Stimulated activated naive CD4-positive, alpha-beta T cell treated with Interleukin-2 at 50 U/mL for 16 hours (primary cell): ENCODE data around the gene C3orf20.
"Not testable (repeated sequence)": the region's sequence is repeated elsewhere in the genome, so short reads cannot be mapped to it uniquely, and the experiment has no call there.

Experiments used
- DNase-seq: peaks from one replicate; lab custom pipeline; 2025; lab: John Stamatoyannopoulos, UW

The C3orf20 gene

GRCh38 chr3:14650193-14650592 is 24.7 kb upstream of the C3orf20 start:
- DNase-seq: no peak

DNA sequence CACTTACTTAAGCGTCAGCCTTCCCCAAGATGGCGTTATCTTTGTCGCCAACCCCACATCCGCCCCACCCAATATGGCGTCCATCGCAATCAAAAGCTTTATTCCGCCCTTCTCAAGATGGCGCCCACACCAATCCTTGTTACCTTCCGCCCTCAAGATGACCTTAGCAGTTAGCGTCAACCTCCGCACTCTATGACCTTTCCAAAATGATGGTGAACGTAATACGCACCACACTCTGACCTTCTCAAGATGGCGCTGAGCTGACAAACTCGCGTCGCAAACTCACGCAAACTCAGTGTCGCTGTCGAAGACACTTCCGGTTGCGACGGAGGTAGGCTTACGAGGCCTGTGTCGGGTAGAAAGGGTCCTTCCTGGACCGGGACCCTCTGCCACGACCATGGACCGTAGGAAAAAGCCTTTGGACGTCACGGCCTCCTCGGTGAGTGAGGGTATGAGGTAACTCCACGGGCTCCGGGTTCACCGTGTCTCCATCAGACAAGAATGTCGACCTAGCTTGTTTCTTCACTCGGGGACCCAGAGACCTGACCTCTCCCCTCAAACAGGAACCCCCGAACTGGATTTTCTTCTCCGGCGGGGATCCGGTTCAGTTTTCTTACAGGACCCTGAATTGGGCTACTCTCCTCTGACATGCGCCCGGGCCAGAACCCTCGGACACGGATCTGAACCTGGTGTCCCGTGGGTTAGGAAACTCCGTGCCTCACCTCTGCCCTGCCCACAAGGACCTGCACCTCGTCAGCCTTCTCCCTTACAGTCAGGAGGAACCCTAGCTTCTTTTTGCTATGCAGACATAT is 23.3 kb upstream of the C3orf20 start, which contains the start of gene CCDC174:
TSS of gene CCDC174 (plus strand) at position 323 of the 812 bp plus-strand sequence. CDS start at position 398, 75 bp downstream.
- peak; percentile 95 for DNase-seq

- DNase-seq: not testable (repeated sequence)
Measured at GRCh38 chr3:14652360-14652907, 22.5 kb upstream of the C3orf20 start.

GRCh38 chr3:14657579-14657978 is 17.4 kb upstream of the C3orf20 start:
- no peak for DNase-seq

DNA sequence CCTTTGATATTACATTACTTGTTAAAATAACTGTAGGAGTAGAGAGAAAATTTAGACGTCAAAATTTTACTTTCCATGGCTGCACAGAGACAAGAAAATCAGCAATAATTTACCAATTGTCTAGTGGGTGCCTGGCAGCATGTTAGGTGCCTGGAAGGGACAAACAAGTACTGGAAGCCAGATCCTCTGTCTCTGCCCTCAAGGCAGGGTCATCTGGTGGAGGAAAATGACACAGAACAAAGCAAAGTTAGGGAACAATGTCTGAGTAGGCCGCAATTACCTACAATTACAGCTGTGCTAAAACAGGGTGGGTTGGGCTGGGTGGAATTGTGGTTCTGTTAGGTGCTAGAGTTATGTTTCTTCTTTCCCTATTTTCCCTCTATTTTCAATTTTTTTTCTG is 16.0 kb upstream of the C3orf20 start:
- no peak for DNase-seq

DNA sequence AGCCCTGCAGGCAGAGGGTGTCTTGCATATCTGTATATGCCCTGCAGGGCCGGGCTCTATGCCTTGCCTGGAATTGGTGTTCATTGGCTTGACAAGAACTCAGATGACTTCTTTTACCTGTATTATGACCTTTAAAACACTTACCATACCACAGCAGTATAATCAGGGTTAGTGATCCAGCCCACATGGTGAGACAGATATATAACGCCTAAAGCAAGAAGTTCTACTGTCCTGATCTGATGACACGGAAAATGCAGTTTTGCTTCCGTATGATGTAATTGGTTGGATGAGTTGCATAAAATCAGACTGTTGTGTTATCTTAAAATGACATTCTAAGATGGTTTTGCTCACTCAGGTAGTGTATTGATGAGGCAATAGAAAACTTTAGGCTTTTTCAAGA is 14.0 kb upstream of the C3orf20 start:
- no peak for DNase-seq

DNA sequence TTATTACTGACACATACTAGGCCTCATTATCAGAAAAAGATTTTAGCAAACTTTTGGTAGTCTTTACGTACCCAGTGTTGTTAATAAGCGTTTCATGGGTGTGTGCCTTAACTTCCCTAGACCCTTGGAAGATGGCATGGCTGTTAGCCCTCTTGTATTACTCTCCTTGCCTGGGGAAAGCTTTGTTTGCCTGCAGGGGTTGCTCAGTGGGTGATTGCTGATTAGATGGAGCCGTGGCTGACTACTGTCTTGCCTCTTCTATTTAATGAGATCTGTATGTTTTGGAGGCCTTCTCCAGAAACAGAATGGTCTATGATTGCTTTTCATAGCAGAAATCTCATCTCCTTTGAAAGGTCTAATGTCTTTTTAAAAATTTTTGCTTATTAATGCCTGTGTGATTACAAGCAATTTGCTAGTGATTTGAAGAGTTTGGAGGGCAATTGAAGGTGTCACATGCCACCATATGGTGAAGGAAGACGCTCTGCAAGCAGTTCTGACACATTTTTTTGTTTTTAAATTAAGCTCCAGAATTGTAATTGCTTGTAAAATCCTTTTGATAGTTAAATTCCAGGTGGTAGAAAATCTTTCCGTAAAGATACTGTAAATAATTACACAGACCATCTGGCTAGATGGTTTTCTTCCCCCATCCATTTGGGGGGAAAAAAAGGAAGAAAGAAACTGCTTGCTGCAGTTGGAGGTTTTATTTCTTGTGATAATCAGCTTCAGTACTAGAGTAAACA is 11.4 kb upstream of the C3orf20 start:
- no peak for DNase-seq

DNA sequence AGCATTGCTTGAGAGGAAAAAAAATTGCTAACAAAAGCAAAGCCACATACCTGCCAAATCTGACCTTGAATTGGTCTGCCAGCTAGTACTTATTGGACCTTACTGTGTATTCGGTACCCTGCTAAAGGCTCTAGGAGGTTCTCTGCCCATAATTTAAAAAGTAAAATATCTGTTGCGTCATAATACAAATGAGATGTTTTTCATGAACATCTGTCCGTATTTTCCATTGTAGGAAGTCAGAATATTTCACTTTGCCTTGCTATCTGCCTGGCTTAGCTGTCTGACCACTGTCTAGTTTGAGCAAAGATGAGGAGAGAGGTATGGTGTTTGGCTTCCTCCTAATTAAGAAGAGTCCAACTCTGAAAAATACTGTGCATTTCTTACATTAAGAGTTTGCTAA is 10.8 kb upstream of the C3orf20 start:
- no peak for DNase-seq

DNA sequence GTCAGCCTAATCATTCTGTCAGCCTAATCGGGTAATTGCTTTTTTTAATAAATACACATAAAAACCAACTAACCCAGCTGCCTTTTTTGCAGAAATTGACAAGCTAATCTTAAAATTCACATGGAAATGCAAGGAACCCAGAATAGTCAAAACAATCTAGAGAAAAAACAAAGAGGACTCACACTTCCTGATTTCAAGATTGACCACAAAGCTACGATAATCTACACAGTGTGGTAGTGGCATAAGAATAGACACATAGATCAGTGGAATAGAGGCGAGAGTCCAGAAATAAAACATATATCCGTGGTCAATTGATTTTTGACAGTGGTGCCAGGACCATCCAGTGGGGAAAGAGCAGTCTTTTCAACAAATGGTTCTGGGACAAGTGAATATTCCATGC is 2.4 kb upstream of the C3orf20 start:
- DNase-seq: no peak

GRCh38 chr3:14676881-14677280 is 1.9 kb downstream of the C3orf20 start:
- DNase-seq: no peak

DNA sequence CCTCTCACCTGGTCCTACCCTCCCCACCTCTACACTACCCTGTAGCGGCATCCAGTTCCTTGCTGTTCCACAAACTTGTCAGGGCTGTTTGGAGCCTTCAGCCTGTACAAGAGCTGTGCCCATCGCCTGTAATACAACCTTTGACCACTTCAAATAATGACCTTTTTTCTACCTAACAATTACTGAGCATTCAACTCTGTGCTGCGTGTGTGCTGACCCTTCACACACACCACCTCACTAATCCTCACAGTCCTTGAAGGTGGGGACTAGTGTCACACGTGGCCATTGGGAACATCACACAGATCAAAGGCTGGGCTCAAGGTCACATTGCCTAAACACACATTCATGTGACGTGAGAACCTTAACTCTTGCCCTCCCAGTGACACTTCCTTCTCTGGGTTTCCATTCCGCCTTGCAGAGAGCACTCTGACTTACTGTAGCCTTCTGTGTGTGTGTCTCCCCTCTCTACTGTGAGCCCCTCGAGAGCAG is 3.1 kb downstream of the C3orf20 start:
- no peak for DNase-seq

DNA sequence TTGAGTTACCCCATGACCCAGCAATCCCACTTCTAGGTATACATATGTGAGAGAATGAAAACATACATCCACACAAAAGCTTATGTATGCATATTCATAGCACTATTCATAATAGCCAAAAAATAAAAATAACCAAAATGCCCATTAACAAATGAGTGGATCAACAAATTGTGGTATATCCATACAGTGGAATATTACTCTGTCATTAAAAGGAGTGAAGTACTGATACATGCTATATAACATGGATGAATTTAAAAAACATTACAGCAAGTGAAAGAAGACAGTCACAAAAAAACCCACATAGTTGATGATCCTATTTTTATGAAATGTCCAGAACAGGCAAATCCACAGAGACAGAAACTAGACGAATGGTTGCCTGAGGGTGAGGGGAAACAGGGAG is 5.2 kb downstream of the C3orf20 start:
- no peak for DNase-seq

DNA sequence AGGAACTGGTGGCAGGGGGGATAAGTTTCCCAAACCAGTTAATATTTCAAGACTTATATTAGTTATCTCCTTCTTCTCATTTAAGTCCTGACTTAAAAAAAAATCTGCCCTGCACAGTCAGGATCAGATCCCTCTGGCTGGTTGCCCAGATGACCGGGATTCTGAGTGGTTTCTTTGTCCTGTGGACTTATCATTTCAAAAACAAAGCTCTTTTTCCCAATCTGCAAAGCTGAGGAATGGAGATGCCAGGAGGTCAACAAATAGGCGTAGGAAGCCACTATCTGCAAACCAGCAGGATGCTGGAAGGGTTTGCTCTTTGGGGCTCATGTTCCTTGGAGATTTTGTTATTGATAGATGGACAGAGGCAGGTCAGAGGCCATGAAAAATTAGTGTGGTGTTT is 5.8 kb downstream of the C3orf20 start:
- no peak for DNase-seq

GRCh38 chr3:14684447-14684846 is 9.5 kb downstream of the C3orf20 start:
- DNase-seq: no peak

DNA sequence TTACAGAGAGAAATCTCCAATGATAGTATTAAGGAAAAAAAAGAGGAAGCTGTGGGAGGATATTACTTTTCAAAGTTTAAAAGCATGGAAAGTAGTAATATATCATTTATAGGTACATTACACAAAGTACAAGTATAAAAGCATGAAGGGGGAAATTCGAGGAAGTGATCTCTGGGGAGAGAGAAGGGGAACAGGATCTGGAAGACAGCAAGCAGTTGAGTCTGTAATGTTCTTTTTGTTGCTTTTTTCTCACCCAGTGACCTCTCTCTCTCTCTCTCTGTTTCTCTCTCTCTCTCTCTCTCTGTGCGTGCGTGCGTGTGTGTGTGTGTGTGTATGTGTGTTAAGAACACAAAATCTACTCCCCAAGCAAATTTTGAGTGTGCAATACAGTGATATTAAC is 10.2 kb downstream of the C3orf20 start:
- no peak for DNase-seq

GRCh38 chr3:14687360-14687759 is 12.4 kb downstream of the C3orf20 start:
- DNase-seq: no peak

- no peak for DNase-seq
Measured at GRCh38 chr3:14688525-14688924, 13.6 kb downstream of the C3orf20 start.

- DNase-seq: no peak
Measured at GRCh38 chr3:14689247-14689980, 14.5 kb downstream of the C3orf20 start.

DNA sequence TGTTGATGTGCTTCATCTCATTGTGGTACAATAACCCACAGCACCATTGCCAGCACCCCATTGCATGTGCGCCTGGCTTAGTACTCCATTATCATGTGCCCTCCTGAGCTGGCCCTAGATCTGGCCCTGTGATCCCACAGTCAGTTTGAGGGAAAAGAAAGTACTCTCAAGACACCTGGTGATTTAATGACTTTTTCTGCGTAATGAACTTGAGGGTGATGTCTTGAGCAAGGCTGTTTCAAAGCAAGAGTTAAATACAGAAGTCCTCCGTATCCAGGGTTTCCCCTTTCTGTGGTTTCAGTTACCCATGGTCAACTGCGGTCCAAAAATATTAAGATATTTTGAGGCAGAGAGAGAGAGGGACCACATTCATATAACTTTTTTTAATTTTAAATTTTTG is 16.3 kb downstream of the C3orf20 start:
- no peak for DNase-seq

GRCh38 chr3:14691719-14692118 is 16.8 kb downstream of the C3orf20 start:
- no peak for DNase-seq

DNA sequence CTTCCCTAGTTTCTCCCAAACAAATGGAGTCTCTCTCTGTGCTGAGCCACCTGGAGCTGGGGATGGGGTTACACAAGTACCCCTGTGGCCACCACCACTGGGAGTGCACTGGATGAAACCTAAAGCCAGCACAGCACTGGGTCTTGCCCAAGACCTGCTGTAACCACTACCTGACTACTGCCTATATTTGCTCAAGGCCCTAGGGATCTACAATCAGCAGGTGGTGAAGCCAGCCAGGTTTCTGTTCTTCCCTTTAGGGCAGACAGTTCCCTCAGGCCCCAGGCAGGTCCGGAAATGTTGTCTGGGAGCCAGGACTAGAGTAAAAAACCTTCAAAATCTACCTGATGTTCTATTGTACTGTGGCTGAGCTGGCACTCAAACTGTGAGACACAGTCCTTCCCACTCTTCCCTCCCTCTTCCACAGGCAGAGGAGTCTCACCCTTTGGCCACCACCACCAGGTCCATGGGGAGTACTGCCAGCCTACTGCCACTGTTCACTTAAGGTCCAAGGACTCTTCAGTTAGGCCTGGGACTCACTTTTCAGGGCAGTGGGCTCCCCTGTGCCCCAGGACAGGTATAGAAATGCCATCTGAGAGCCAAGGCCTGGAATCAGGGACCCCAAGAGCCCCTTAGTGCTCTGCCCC is 23.8 kb downstream of the C3orf20 start:
- DNase-seq: no peak

DNA sequence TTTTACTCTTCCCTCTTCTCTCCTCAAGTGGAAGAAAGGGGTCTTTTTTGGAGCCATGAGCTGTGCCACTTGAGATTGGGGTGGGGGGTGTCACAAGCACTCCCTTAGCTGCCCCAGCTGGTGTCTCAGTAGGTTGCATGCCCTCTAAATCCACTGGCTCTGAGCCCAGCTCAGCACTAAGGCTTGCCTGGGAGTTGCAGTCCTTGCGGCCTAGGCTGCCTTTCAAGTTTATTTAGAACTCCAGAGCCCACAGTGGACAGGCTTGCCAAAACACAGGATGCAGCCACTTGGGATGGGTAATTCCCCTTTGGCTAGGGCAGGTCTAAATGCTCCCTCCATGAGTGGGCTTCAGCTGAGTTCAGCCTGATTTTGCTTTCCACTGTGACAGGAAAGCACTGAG is 24.7 kb downstream of the C3orf20 start:
- DNase-seq: no peak
